Measurements from ENCODE around the gene PHF14.
"Not testable (repeated sequence)": the region's sequence is repeated elsewhere in the genome, so short reads cannot be mapped to it uniquely, and the experiment has no call there.

Gene PHF14, protein sequence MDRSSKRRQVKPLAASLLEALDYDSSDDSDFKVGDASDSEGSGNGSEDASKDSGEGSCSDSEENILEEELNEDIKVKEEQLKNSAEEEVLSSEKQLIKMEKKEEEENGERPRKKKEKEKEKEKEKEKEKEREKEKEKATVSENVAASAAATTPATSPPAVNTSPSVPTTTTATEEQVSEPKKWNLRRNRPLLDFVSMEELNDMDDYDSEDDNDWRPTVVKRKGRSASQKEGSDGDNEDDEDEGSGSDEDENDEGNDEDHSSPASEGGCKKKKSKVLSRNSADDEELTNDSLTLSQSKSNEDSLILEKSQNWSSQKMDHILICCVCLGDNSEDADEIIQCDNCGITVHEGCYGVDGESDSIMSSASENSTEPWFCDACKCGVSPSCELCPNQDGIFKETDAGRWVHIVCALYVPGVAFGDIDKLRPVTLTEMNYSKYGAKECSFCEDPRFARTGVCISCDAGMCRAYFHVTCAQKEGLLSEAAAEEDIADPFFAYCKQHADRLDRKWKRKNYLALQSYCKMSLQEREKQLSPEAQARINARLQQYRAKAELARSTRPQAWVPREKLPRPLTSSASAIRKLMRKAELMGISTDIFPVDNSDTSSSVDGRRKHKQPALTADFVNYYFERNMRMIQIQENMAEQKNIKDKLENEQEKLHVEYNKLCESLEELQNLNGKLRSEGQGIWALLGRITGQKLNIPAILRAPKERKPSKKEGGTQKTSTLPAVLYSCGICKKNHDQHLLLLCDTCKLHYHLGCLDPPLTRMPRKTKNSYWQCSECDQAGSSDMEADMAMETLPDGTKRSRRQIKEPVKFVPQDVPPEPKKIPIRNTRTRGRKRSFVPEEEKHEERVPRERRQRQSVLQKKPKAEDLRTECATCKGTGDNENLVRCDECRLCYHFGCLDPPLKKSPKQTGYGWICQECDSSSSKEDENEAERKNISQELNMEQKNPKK

GRCh38 chr7:10973061-10973941 is at the start of gene PHF14:
TSS of gene PHF14 (plus strand) at chr7:10973872. CDS start at chr7:10974324, 452 bp downstream.
- peak; percentile 93 for FAIRE-seq

DNA sequence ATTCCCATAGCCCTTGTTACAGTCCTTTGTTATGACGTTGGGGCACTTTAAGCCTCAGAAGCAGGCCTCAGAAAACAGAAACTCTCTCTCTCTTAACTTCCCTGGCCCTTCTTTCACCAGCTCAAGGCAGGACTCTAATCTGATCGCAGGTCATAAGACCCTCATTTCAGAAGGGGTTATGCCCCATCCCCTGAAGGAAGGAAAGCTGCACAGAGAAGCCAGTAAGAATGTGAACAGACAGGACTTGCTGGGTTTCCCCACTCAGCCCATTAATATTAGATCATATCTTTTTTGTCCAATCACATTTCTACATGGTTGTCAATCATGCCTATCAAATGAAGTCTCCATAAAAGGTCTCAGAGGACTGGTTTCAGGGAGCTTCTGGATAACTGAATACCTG is 49.3 kb upstream of the PHF14 start:
- no peak for FAIRE-seq

GRCh38 chr7:10928203-10928602 is 45.5 kb upstream of the PHF14 start:
- FAIRE-seq, result not testable (repeated sequence)

DNA sequence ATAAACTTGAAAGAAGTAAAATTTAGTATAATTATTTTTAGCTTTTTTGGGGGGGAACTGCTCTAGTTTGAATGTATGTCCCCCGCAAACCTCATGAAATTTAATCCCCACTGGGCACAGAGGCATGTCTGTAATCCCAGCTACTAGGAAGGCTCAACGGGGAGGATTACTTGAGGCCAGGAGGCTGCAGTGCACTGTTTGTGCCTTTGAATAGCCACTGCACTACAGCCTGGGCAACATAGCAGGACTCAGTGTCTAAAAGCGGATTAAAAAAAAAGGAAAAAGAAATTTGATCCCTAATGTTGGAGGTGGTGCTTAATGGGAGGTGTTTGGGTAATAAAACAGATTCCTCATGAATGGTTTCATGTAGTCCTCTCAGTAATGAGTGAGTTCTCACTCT is 43.1 kb upstream of the PHF14 start:
- no peak for FAIRE-seq

DNA sequence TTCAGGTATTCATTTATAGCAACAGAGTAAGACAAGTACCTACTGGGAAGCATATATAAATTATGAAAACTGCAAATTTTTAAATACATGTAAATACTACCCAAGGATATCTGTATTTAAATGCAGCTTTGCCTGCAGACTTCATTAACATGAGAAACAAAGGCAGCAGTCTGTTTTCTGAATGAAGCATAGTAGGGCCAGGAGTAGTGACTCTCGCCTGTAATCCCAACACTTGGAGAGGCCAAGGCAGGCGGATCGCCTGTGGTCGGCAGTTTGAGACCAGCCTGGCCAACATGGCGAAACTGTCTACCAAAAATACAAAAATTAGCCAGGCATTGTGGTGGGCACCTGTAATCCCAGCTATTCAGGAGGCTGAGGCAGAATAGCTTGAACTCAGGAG is 42.5 kb upstream of the PHF14 start:
- FAIRE-seq, result no peak

DNA sequence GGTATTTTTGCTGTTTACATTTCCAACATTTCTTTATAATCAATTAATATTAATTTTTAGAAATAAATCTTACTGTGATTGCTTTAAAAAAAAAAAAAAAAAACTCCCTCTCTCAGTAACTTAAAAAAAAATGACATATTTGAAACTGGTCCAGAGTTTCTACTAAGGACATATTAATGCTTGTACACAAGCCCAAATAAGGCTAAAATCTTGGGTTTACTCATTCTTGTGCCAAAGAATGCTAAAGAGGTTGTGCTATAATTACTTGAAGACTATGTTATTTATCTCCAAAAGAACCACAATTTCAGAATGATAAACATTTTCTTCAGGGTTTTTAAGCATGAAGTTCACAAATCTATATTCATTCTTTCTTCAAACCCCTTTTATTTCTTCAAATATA is 39.4 kb upstream of the PHF14 start:
- FAIRE-seq, result no peak

DNA sequence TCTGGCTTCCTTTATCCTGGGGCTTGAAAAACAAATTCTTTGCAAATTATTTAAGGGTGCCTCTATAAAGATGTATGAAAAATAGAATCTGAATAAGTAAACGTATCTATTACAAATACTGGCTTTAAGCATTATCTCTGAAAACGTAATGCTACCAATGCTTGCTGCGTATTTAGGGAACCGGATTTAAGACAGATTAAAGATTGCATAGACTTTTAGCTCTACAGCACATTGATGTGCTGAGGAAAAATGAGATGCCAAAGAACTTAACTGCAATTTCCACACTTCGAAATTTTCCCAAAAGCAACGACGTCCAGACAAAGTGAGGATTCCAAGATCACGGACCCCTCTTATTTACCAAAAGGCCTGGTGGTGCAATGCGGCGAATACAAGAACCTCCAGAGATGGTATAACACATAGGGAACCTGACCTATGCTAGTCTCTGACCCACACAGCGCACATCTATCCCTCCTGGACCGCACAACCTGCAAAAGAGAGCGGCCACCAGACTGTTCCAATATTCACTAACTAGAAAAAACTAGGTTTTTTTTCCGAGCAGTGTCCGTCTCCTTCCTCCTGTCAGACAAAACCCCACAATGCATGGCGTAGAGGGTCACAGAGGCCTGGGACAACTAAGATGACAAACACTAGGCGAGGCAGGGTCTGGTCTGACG is 34.3 kb upstream of the PHF14 start:
- FAIRE-seq, result no peak

DNA sequence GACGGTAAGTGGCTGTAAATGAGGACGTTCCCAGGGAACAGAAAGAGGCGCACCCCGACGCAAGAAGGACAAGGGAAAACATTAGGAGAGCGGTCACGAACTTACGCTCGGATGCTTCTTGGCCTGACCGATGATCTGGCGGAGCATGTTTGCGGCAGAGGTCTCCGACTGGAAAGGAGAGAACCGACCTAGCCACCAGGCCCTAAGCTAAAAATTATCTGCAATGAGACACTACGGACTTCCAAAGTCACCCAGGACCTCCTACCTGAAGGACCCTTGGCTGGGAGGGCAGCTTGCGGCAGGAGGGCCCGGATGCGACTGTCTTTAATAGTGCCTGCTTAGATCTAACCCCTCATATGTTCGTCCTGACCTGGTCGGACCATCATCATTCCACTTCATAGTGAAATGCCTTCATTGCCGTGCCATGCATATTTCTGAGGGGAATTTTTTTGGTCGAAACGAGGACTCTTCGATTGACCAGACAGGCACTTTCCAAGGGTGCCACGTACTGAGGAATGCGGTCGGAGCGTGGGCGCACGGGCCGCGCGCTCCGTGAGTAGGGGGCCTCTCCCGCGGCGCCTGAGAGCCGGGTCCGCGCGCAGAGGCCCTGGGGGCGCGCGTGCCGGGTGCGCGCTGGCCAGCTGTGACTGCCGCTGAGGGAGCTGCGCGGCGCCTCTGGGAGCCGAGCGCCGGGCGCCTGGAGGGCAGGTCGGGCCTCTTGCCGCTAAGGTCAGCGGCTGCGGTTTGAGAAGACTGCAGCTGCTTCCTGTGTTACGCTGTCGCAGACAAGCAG is 33.6 kb upstream of the PHF14 start:
- FAIRE-seq, result no peak

GRCh38 chr7:10940704-10941355 is 32.8 kb upstream of the PHF14 start:
- FAIRE-seq, result no peak

- FAIRE-seq, result no peak
Measured at GRCh38 chr7:10950494-10950893, 23.2 kb upstream of the PHF14 start.

- not testable (repeated sequence) for FAIRE-seq
Measured at GRCh38 chr7:10950974-10951578, 22.6 kb upstream of the PHF14 start.

DNA sequence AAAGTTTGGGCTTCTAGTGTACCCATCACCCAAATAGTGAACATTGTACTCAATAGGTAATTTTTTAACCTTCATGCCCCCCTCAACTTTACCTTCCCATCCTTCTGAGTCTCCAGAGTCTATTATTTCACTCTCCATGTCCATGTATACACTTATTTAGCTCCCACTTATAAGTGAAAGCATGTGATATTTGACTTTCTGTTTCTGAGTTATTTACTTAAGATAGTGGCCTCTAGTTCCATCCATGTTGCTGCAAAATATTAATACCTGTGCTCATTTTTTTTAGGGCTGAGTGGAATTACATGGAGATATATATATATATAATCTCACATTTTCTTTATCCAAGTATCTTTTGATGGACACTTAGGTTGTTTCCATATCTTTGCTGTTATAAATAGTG is 21.1 kb upstream of the PHF14 start:
- FAIRE-seq, result no peak

DNA sequence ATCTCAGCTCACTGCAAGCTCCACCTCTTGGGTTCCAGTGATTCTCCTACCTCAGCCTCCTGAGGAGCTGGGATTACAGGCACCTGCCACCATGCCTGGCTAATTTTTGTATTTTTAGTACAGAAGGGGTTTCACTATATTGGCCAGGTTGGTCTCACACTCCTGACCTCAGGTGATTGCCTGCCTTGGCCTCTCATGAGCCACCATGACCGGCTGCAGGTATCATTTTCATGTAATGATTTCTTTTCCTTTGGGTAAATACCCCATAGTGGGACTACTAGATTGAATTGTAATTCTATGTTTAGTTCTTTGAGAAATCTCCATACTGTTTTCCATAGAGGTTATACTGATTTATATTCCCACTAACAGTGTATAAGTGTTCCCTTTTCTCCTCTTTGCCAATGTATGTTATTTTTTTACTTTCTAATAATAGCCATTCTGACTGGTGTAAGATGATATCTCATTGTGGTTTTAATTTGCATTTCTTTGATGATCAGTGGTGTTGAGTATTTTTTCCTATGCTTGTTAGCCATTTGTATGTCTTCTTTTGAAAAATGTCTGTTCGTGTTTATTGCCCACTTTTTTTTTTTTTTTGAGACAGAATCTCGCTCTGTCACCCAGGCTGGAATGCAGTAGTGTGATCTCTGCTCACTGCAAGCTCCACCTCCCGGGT is 20.5 kb upstream of the PHF14 start:
- not testable (repeated sequence) for FAIRE-seq

DNA sequence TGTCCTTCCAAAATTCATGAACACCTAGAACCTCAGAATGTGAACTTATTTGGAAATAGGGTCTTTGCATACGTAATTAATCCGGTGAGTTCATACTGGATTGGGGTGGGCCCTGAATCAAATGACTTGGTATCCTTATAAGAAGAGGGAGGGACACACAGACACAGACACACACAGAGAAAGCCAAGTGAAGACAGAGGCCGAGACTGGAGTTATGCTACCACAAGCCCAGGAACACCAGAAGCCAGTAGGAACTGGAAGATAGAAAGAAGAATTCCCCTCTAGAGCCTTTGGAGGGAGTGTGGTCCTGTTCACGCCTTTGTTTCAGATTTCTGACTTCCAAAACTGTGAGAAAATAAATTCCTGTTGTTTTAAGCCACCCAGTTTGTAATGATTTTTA is 17.1 kb upstream of the PHF14 start:
- no peak for FAIRE-seq

DNA sequence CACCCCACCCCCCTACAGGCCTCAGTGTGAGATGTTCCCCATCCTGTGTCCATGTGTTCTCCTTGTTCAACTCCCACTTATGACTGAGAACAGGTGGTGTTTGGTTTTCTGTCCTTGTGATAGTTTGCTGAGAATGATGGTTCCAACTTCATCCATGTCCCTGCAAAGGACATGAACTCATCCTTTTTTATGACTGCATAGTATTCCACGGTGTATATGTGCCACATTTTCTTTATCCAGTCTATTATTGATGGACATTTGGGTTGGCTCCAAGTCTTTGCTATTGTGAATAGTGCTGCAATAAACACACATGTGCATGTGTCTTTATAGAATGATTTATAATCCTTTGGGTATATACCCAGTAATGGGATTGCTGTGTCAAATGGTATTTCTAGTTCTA is 13.4 kb upstream of the PHF14 start:
- not testable (repeated sequence) for FAIRE-seq

DNA sequence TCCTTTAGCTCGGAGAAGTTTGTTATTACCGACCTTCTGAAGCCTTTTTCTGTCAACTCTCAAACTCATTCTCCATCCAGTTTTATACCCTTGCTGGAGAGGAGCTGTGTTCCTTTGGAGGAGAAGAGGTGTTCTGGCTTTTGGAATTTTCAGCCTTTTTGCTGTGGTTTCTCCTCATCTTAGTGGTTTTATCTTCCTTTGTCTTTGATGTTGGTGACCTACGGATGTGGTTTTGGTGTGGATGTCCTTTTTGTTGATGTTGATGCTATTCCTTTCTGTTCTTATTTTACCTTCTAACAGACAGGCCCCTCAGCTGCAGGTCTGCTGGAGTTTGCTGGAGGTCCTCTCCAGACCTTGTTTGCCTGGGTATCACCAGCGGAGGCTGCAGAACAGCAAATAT is 8.7 kb upstream of the PHF14 start:
- FAIRE-seq, result not testable (repeated sequence)

DNA sequence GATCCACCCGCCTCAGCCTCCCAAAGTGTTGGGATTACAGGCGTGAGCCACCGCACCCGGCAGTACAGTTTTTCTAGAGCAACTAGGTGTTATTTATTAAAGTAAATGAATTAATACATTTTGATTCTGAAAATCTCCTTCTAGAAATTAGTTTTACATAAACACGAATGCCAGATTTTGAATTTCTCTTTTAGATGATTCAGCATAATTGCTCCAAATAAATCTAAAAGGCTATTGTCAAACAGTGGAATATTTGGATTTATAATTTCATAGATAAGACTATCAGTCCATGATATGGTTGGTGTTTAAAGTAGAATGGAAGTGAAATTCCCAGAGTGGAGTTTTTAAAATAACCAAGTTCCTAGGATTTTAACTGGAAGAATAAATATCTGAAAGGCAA is 1.5 kb upstream of the PHF14 start:
- no peak for FAIRE-seq

GRCh38 chr7:10973942-10974911 is 555 bp downstream of the PHF14 start:
- no peak for FAIRE-seq

DNA sequence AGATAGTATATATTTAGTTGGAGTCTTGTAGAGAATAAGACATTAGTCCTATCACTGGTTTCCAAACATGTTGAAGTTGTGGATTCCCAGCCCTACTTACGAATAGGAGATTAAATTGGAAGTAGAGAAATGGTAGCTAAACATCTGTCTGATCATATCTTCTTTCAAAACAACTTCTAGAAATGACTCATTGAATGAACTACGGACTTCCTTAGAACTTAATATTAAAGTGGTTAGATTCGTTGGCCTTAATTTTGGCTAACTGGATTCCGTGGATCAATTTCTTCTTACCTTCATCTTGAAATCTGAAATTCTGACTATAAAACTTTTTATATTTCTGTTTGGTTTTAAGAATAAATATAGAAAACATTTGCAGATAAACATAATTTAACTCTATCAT is 3.4 kb downstream of the PHF14 start:
- no peak for FAIRE-seq

Measured in TTC549 (cell line).